Caco-2 (cell line): ENCODE results near the gene CADPS. TPM values are rescaled to one million over a fixed set of nuclear protein-coding genes. Genes with fewer than 3 reads are reported as not detected.

Experiments
- BruUV-seq: library from RNA; stranded (reverse); fragments of 400-500 nt; replicated peaks from 2 replicates; lab custom pipeline; 2021; lab: Mats Ljungman, UMichigan
- CTCF ChIA-PET: fragments of 300-600 bp; sonication (Branson Sonifier 250); formaldehyde crosslinking; loops from one replicate; lab custom pipeline; 2022; ENCODE audit warnings: antibody characterized with exemption; lab: Charles Lee
- POLR2A ChIA-PET: fragments of 300-600 bp; sonication (Branson Sonifier 250); formaldehyde crosslinking; loops from one replicate; lab custom pipeline; 2022; ENCODE audit warnings: antibody characterized with exemption; lab: Charles Lee
- DNase-seq, 2 experiments: peaks; one replicate each; pipeline versions ENCODE4 v3.0.0 to v3.0.0-alpha.2; 2020 to 2022
- H3K27me3 ChIP-seq: replicated peaks from 2 replicates; pipeline ENCODE4 v1.6.0; 2011; ENCODE audit warnings: low read length; ENCODE audit not compliant: control insufficient read depth, insufficient read depth
- H3K36me3 ChIP-seq: 2 replicates; pipeline ENCODE4 v1.5.1; 2011; ENCODE audit warnings: low read length; ENCODE audit not compliant: control insufficient read depth, insufficient read depth
- H3K4me1 ChIP-seq: fragments of 250-450 bp; sonication (Bioruptor Pico); 2 replicates; pipeline ENCODE4 v1.5.1; 2020; ENCODE audit warnings: mild to moderate bottlenecking
- H3K4me3 ChIP-seq: 2 replicates; pipeline ENCODE4 v1.5.1; 2011; ENCODE audit warnings: low read depth, mild to moderate bottlenecking, control low read depth, low read length
- H3K9me3 ChIP-seq: fragments of 250-450 bp; sonication (Bioruptor Pico); 2 replicates; pipeline ENCODE4 v1.5.1; 2020; ENCODE audit warnings: mild to moderate bottlenecking, moderate library complexity
- H3K27ac Mint-ChIP-seq: one replicate; pipeline ENCODE4 v1.8.0; 2022; ENCODE audit warnings: mixed read lengths; ENCODE audit not compliant: unreplicated experiment
- H3K27me3 Mint-ChIP-seq: one replicate; pipeline ENCODE4 v1.8.0; 2022; ENCODE audit warnings: mixed read lengths; ENCODE audit not compliant: insufficient read depth, unreplicated experiment
- H3K36me3 Mint-ChIP-seq: one replicate; pipeline ENCODE4 v1.8.0; 2022; ENCODE audit warnings: mild to moderate bottlenecking, mixed read lengths; ENCODE audit not compliant: insufficient read depth, unreplicated experiment
- H3K4me1 Mint-ChIP-seq: one replicate; pipeline ENCODE4 v1.8.0; 2022; ENCODE audit warnings: low read depth, mixed read lengths; ENCODE audit not compliant: unreplicated experiment
- H3K4me3 Mint-ChIP-seq: one replicate; pipeline ENCODE4 v1.8.0; 2022; ENCODE audit warnings: mild to moderate bottlenecking, moderate library complexity, mixed read lengths; ENCODE audit not compliant: unreplicated experiment
- H3K9me3 Mint-ChIP-seq: one replicate; pipeline ENCODE4 v1.8.0; 2022; ENCODE audit warnings: mixed read lengths; ENCODE audit not compliant: unreplicated experiment
- intact Hi-C: fragments of 100-400 bp; cut with micrococcal nuclease; formaldehyde crosslinking; loops from one replicate; pipeline ENCODE4 v1.10.0; 2022; ENCODE audit not compliant: unreplicated experiment
- total RNA-seq: library from RNA; stranded (reverse); gene quantifications from 2 replicates; pipeline ENCODE4 v1.2.3, GENCODE V29; 2022
- TF ChIP-seq, protein P1 (sequence below), 2 experiments: fragments of 200-600 bp in 1 of 2; IDR thresholded peaks; 1 replicate in 1 of 2; 2 replicates in 1 of 2; pipeline versions ENCODE4 v1.5.1 to v1.8.0; 2011 to 2022; ENCODE audit warnings: antibody characterized with exemption in 1 of 2, control low read depth in 1 of 2, inconsistent platforms in 1 of 2, low read depth in 1 of 2, low read length in 1 of 2, mild to moderate bottlenecking in 1 of 2, moderate library complexity in 1 of 2; ENCODE audit not compliant: insufficient read depth in 1 of 2, severe bottlenecking in 1 of 2, unreplicated experiment in 1 of 2

Gene CADPS
- total RNA-seq, 1 experiment from 2014 or later, result not detected

DNA sequence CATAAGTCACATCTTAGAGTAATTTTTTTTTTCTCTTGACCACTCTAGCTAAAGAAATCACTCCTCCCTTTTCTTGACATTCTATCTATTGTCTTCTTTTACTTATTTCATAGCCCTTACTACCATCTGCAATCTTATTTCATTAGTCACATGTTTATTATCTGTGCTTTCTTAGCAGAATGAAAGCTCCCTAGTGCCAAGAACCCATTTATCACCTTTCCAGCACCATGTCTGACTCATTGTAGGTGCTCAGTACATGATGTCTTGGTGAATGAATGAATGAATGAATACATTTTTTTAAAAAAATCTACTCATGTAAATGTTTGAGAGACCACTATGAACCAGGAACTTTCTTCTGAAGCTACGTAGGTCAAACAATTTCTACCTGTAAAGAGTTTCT is 157.2 kb downstream of the CADPS start:
- Mint-ChIP-seq H3K27ac (no peak overlapping the region), H3K9me3 (peaks cover 6% of the 10 kb centered on the region), H3K27me3 (peaks cover 6% of the 10 kb centered on the region), H3K4me3 (no peak overlapping the region), H3K4me1 (no peaks in the 10 kb centered on the region), H3K36me3 (no peaks in the 10 kb centered on the region)
- DNase-seq, result no peak
- TF ChIP-seq, protein P1, sequence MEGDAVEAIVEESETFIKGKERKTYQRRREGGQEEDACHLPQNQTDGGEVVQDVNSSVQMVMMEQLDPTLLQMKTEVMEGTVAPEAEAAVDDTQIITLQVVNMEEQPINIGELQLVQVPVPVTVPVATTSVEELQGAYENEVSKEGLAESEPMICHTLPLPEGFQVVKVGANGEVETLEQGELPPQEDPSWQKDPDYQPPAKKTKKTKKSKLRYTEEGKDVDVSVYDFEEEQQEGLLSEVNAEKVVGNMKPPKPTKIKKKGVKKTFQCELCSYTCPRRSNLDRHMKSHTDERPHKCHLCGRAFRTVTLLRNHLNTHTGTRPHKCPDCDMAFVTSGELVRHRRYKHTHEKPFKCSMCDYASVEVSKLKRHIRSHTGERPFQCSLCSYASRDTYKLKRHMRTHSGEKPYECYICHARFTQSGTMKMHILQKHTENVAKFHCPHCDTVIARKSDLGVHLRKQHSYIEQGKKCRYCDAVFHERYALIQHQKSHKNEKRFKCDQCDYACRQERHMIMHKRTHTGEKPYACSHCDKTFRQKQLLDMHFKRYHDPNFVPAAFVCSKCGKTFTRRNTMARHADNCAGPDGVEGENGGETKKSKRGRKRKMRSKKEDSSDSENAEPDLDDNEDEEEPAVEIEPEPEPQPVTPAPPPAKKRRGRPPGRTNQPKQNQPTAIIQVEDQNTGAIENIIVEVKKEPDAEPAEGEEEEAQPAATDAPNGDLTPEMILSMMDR (IDR thresholded peaks at IDR 0.05; ENCODE audit: insufficient read depth in 1 of 2, low read depth in 1 of 2, low read length in 1 of 2, severe bottlenecking in 1 of 2, unreplicated experiment in 1 of 2), result no peak
- Histone ChIP-seq H3K4me1 (no peaks in the 10 kb centered on the region), H3K27me3 (no peaks in the 10 kb centered on the region), H3K36me3 (no peaks in the 10 kb centered on the region), H3K4me3 (no peak overlapping the region), H3K9me3 (no peaks in the 10 kb centered on the region)
- intact Hi-C loops, result no loop called here
- CTCF ChIA-PET, result no interaction called here
- no TSS peak for BruUV-seq
- POLR2A ChIA-PET, result no interaction called here

DNA sequence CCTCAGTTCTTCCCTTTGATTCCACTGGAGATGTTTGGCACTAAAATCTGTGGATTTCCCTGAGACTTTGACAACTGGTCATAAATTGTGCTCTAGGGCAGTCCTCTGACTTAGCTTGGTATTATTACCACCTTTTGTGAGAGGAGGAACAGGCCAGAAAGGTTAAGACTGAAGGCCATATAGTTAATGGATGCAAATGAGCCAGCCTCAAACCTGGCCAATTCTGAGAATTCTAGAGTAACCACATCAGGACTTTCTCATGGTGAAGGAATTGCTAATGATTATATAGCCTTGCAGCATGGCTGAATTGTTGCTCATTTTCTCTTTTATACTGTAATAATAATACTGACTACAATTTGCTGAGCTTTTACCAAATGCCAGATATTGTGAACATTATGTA is 162.5 kb downstream of the CADPS start:
- no peak for DNase-seq
- no peaks in the 10 kb centered on the region for H3K4me1 ChIP-seq
- H3K36me3 ChIP-seq, result no peaks in the 10 kb centered on the region
- POLR2A ChIA-PET, result no interaction called here
- H3K4me1 Mint-ChIP-seq, result no peaks in the 10 kb centered on the region
- no peak overlapping the region for H3K4me3 ChIP-seq
- H3K36me3 Mint-ChIP-seq, result no peaks in the 10 kb centered on the region
- BruUV-seq, result no TSS peak
- TF ChIP-seq, protein P1 (IDR thresholded peaks at IDR 0.05; ENCODE audit: insufficient read depth in 1 of 2, low read depth in 1 of 2, low read length in 1 of 2, severe bottlenecking in 1 of 2, unreplicated experiment in 1 of 2), result no peak
- H3K9me3 Mint-ChIP-seq, result peaks cover 5% of the 10 kb centered on the region
- CTCF ChIA-PET, result no interaction called here
- H3K9me3 ChIP-seq, result no peaks in the 10 kb centered on the region
- H3K4me3 Mint-ChIP-seq, result no peak overlapping the region
- no peaks in the 10 kb centered on the region for H3K27me3 ChIP-seq
- H3K27me3 Mint-ChIP-seq, result peaks cover 3% of the 10 kb centered on the region
- intact Hi-C loops, result no loop called here
- no peak overlapping the region for H3K27ac Mint-ChIP-seq

DNA sequence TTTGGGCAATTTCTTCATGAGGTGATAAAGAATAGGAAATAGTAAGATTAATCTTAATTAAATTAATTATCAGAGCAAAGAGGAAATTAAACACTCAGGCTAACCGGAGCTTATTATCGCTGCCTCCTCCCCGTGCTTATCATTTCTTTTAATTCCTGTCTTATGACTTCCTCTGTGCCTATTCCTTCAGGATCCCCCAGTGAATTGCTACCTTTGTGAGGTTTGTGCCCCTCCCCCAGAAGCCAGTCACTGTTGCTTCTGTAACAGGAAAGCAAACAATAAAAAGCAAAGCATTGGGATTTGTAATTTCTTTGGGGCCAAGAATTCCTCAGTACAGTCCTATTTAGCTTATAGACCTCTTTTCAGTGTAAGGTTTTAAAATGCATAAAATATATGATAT is 164.5 kb downstream of the CADPS start:
- Mint-ChIP-seq H3K36me3 (no peaks in the 10 kb centered on the region), H3K9me3 (no peaks in the 10 kb centered on the region), H3K27ac (no peak overlapping the region), H3K4me3 (no peak overlapping the region), H3K4me1 (no peaks in the 10 kb centered on the region), H3K27me3 (no peaks in the 10 kb centered on the region)
- intact Hi-C loops, result no loop called here
- Histone ChIP-seq H3K4me3 (no peak overlapping the region), H3K27me3 (no peaks in the 10 kb centered on the region), H3K36me3 (no peaks in the 10 kb centered on the region), H3K4me1 (no peaks in the 10 kb centered on the region), H3K9me3 (no peaks in the 10 kb centered on the region)
- BruUV-seq, result no TSS peak
- ChIA-PET CTCF (no interaction called here), POLR2A (no interaction called here)
- TF ChIP-seq, protein P1 (IDR thresholded peaks at IDR 0.05; ENCODE audit: insufficient read depth in 1 of 2, low read depth in 1 of 2, low read length in 1 of 2, severe bottlenecking in 1 of 2, unreplicated experiment in 1 of 2), result no peak
- DNase-seq, result no peak
